Activated CD8-positive, alpha-beta memory T cell treated with anti-CD3 and anti-CD28 coated beads, Interleukin-2, amount 50 U/mL, for 4 hours (primary cell): ENCODE results near the gene SAT1.
"Not testable (repeated sequence)": the region's sequence is repeated elsewhere in the genome, so short reads cannot be mapped to it uniquely, and the experiment has no call there.

Experiments used
- DNase-seq: peaks from one replicate; pipeline ENCODE4 v3.0.0-alpha.2; 2020

Gene SAT1

DNA sequence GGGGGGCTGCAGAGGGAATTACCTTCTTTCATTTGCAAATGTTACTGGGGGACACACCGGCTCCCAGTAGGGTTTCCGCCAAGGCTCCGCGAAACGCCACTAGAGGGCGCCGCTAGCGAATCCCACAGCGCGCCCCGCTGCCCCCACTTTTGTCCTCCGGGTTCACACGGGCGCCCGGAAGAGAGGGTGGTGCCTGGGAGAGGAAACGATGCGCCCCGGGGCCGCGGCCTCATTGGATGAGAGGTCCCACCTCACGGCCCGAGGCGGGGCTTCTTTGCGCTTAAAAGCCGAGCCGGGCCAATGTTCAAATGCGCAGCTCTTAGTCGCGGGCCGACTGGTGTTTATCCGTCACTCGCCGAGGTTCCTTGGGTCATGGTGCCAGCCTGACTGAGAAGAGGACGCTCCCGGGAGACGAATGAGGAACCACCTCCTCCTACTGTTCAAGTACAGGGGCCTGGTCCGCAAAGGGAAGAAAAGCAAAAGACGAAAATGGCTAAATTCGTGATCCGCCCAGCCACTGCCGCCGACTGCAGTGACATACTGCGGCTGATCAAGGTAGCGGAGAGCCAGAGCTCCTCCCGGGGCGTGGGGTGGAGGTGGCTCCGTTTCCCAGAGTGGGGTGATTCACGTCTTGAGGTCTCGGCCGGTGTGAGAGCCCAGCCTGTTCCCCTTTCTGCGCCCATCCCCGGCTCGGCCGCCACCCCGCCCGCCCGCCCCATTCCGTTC is at the start of gene SAT1:
TSS of gene SAT1 (plus strand) at position 311 of the 726 bp plus-strand sequence. CDS start at position 490, 179 bp downstream.
- peak; percentile 90 for DNase-seq

GRCh38 chrX:23736030-23736429 is 46.9 kb upstream of the SAT1 start:
- no peak for DNase-seq

GRCh38 chrX:23737413-23737812 is 45.6 kb upstream of the SAT1 start:
- no peak for DNase-seq

- DNase-seq, result peak; percentile 14
Measured at GRCh38 chrX:23742174-23742696, 40.7 kb upstream of the SAT1 start.

DNA sequence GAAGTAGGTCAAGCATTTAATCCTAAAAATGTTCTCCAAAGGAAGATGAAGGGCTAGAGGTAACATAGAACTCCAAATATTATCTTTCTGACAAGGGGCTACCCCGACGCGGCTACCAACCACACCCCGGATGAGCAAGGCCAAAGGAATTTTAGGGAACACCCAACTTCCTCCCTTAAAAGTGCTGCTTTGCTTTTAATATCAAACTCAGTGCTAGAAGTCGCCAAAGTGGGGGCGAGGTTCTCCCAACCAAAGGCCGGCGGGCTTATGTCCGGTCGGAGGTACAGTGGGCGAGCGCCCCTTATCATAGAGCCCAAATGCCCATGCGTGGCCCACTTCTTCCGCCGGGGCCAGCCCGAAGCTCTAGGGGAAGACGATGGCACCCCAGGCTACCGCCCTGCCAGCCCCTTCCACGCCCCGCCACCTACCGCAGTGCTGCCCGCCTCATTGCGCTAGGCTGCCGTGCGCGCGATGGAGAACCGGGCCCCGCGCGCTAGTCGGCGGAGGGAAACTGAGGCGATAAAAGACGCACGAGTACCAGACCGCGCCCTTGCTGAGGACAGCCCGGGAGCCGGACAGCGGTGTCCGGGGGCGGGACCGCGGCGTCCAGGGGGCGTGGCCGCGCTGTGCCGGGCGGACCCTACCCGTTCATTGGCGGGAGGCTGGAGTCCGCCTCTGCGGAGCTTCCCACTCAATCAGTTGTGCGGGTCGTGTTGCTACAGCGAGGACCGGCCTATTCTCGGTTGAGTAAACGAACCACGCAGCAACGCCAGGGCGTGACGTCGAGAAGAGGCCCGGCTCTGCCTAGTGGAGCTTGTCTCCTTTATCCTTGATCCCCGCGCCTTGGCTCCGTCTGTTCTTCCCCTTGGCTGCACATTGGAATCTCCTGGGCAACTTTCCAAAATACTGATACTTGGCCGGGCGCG is 40.0 kb upstream of the SAT1 start, which contains the start of gene ACOT9:
TSS of gene ACOT9 (minus strand) at position 580 of the 926 bp plus-strand sequence. CDS start at position 448, 132 bp downstream.
- peak; percentile 54 for DNase-seq

- DNase-seq, result not testable (repeated sequence)
Measured at GRCh38 chrX:23743623-23743971, 39.4 kb upstream of the SAT1 start.

- no peak for DNase-seq
Measured at GRCh38 chrX:23745786-23746185, 37.2 kb upstream of the SAT1 start.

DNA sequence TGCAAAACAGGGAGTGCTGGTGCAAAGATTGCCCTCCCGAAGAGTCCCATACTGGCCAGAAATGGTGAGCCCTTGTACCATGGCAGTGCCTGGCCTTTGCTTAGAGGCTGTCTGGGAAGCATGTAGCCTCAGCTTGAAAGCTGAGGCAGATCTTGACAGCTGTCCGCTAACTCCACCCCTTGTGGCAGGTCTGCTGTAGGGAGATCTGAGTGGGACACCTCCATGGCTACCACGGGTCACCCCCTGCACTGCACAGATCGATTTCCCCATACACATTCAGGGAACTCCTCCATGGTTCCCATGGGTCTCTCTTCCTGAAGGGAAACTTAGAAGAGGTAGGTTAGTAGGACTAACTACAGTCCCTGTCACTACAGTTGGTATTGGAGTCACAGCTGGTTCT is 33.8 kb upstream of the SAT1 start:
- DNase-seq, result no peak

GRCh38 chrX:23749576-23749975 is 33.4 kb upstream of the SAT1 start:
- DNase-seq, result no peak

GRCh38 chrX:23752740-23753415 is 30.1 kb upstream of the SAT1 start:
- no peak for DNase-seq

DNA sequence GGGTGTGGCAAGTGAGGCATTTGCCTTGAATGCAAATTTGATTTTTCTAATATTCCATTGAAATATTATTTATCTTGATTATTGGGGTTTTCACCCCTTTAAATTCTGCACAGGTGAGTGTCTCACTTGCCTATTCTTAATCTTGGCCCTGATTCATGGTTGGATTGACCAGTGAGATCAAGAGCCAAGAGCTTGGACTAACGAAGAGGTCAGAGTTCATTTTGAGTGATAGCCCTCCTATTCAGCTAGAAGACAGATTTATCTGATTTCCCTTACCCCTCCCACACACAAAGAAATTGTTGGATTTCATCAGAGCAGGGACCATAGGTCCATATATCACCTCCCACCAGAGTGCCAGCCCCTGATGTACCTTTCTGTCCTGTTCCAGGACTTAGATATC is 28.3 kb upstream of the SAT1 start:
- no peak for DNase-seq

DNA sequence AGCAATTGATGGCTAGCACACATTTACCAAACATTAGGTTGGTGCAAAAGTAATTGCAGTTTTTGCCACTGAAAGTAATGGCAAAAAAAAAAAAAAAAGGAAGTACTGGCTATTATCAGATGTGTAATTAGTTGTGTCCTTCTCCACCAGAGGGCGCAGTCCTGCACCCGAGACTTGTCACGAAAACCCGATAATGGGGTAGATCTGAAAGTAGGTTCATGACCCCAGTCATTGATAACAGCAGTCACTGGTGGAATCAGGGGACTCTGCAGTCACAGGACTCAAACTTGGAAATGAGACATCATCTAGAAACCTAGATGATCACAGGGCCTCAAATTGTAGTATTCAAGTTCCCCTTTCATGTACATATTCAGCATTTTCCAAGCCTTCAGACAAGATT is 26.8 kb upstream of the SAT1 start:
- DNase-seq, result peak; percentile 63

GRCh38 chrX:23759821-23760220 is 23.2 kb upstream of the SAT1 start:
- DNase-seq, result no peak

DNA sequence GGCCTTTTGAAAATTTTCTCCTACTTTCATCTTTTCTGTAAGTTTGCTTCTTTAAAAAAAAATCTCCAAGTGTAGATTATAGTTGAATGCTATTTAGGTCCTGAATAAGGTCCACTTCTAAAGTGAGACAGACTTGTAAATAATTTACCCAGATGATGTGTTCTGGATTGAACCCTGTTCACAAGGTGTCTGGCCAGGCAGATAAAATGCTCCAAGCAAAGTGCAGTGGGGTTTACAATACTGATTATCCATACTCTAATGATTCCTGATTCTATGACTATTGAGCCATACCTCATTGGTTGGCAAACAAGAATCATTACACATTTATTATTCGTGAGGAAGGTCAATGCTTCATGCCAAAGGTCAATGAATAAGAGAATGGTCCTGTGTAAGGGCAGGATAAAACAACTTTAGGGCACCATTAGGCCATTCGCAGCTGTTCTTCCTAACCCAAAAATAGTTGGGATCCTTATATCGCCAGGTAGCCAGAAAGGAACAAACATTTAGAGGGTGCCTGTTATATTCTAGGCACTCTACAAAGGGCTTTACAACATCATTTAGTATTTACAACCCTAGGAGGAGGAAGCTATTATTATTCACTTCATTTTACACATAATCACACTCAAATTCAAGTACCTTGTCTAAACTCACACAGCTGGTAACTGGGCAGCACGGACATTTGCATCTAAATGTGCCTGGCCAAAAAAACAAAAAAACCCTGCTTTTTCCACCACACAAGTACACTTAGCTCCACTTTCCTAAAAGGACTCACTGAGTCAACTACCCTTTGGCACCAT is 18.6 kb upstream of the SAT1 start:
- DNase-seq, result no peak

- no peak for DNase-seq
Measured at GRCh38 chrX:23765449-23765848, 17.5 kb upstream of the SAT1 start.

- DNase-seq, result no peak
Measured at GRCh38 chrX:23765868-23766267, 17.1 kb upstream of the SAT1 start.

- DNase-seq, result no peak
Measured at GRCh38 chrX:23766650-23767551, 16.1 kb upstream of the SAT1 start.

DNA sequence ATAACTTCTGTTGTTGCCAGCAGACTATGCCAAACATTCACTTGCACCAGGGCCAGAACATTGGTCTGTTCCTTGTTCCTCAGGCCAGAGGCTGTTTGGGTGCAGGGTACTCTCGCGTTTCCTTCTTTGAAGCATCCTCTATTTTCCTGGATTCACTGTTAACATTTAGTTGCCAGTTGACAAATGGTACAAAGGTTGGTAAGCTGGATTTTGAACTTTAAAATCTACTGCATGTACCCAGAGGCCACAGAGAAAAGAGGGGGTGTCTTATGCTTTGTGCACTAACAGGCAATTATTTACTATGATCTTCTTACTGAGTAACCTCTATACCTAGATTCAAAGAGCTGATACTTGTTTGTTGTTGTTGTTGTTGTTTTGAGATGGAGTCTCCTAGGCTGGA is 12.8 kb upstream of the SAT1 start:
- DNase-seq, result no peak

GRCh38 chrX:23771086-23771485 is 11.9 kb upstream of the SAT1 start:
- not testable (repeated sequence) for DNase-seq

DNA sequence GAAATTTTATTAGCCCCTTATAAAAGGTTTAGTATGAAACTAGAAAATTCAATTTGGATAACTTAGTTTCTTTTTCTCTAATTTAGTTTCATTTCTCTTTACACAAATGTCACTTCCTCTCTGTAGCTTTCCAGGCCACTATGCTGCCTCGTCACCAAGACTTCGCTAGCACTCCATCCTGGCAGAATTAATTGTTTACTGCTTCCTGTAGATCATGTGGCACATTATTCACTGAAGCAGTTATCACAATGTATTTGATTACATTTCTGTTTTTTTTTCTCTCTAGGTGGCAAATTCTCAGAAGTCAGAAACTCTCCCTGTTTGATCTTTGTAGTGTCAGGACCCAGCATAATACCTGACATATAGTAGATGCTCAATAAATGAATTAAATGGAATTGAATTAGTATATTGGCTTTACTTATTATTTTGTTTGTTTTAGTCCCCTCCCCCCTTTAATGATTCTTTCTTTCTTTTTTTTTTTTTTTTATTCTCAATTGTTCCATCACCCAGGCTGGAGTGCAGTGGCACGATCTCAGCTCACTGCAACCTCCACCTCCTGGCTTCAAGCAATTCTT is 9.3 kb upstream of the SAT1 start:
- peak; percentile 30 for DNase-seq

DNA sequence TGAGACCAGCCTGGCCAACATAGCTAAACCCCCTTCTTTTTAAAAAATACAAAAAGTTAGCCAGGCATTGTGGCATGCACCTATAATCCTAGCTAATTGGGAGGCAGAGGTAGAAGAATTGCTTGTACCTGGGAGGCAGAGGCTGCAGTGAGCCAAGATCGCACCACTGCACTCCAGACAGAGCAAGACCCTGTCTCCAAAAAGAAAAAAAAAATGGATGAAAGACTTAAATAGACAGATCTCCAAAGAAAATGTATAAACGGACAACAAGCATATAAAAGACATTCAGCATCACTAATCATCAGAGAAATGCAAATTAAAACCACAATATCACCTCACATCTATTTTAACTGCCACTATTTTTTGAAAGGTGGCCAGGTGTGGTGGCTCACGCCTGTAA is 6.6 kb upstream of the SAT1 start:
- DNase-seq, result no peak
